SK-N-MC (cell line): ENCODE data around the gene RNF133.

Source experiments
- DNase-seq: peaks from one replicate; pipeline ENCODE4 v3.0.0-alpha.2; 2011; ENCODE audit warnings: low read depth, low spot score
- H3K27ac ChIP-seq: fragments of 200-600 bp; sonication (generic); 2 replicates; pipeline ENCODE4 v1.5.1; 2016; ENCODE audit warnings: mixed run types
- H3K36me3 ChIP-seq: fragments of 200-600 bp; sonication (generic); 2 replicates; pipeline ENCODE4 v1.6.1; 2017; ENCODE audit warnings: antibody characterized with exemption, low read length, mixed read lengths; ENCODE audit not compliant: insufficient read depth
- H3K4me3 ChIP-seq: fragments of 200-600 bp; sonication (generic); 2 replicates; pipeline ENCODE4 v1.5.1; 2016
- H3K9ac ChIP-seq: fragments of 200-600 bp; sonication (generic); 2 replicates; pipeline ENCODE4 v1.8.0; 2017; ENCODE audit warnings: mixed run types, mixed read lengths; ENCODE audit not compliant: insufficient read length
- H3K9me3 ChIP-seq: fragments of 200-600 bp; sonication (generic); 2 replicates; pipeline ENCODE4 v1.6.1; 2017; ENCODE audit warnings: low read depth, mild to moderate bottlenecking, antibody characterized with exemption, low read length, moderate library complexity, mixed read lengths
- EZH2 ChIP-seq: fragments of 200-600 bp; sonication (generic); IDR thresholded peaks from one replicate; pipeline ENCODE4 v1.6.1; 2017; ENCODE audit warnings: antibody characterized with exemption
- FOXP2 ChIP-seq: optimal IDR thresholded peaks from 2 replicates; pipeline ENCODE3; 2011; ENCODE audit warnings: mild to moderate bottlenecking, moderate library complexity; ENCODE audit not compliant: insufficient read depth; ENCODE audit errors: extremely low read length, control extremely low read depth
- POLR2AphosphoS5 ChIP-seq: IDR thresholded peaks from 2 replicates; pipeline ENCODE4 v1.6.1; 2012; ENCODE audit warnings: mild to moderate bottlenecking, low read depth, low read length, borderline replicate concordance

RNF133 gene

GRCh38 chr7:122695816-122696215 is 3.1 kb downstream of the RNF133 start:
- DNase-seq = no peak
- no peak overlapping the region for H3K9ac ChIP-seq
- H3K9me3 ChIP-seq = no peaks in the 10 kb centered on the region; the same call in 1 of the 2 replicates
- no peak overlapping the region for H3K4me3 ChIP-seq
- TF ChIP-seq FOXP2 (no peak), EZH2 (no peak), POLR2AphosphoS5 (no peak)
- no peaks in the 10 kb centered on the region for H3K36me3 ChIP-seq
- H3K27ac ChIP-seq = no peak overlapping the region

- H3K9me3 ChIP-seq = no peaks in the 10 kb centered on the region; the same call in 1 of the 2 replicates
- TF ChIP-seq FOXP2 (no peak), POLR2AphosphoS5 (no peak), EZH2 (no peak)
These were observed 4.2 kb downstream of the RNF133 start for GRCh38 chr7:122694697-122695096.

GRCh38 chr7:122692769-122693309 is 6.1 kb downstream of the RNF133 start:
- no peak for DNase-seq
- TF ChIP-seq FOXP2 (no peak), EZH2 (no peak), POLR2AphosphoS5 (no peak)
- H3K9me3 ChIP-seq = no peaks in the 10 kb centered on the region; the same call in 1 of the 2 replicates
- no peaks in the 10 kb centered on the region for H3K36me3 ChIP-seq
- H3K9ac ChIP-seq = no peak overlapping the region
- H3K4me3 ChIP-seq = no peak overlapping the region
- no peak overlapping the region for H3K27ac ChIP-seq

More at GRCh38 chr7:122694697-122695096, 4.2 kb downstream of the RNF133 start:
- Histone ChIP-seq H3K36me3 (no peaks in the 10 kb centered on the region), H3K27ac (no peak overlapping the region), H3K9ac (no peak overlapping the region), H3K4me3 (no peak overlapping the region)
- no peak for DNase-seq

- Histone ChIP-seq H3K9me3 (no peaks in the 10 kb centered on the region; the same call in 1 of the 2 replicates), H3K27ac (no peak overlapping the region), H3K36me3 (no peaks in the 10 kb centered on the region), H3K4me3 (no peak overlapping the region), H3K9ac (no peak overlapping the region)
- DNase-seq = no peak
- TF ChIP-seq POLR2AphosphoS5 (no peak), EZH2 (no peak), FOXP2 (no peak)
These were observed 7.2 kb downstream of the RNF133 start for GRCh38 chr7:122691569-122692235.

GRCh38 chr7:122689346-122690109 is 9.4 kb downstream of the RNF133 start:
- no peak for TF ChIP-seq FOXP2
- no peak for TF ChIP-seq EZH2
- no peak for TF ChIP-seq POLR2AphosphoS5
- no peak overlapping the region for H3K9ac ChIP-seq
- no peak overlapping the region for H3K4me3 ChIP-seq
- no peak overlapping the region for H3K27ac ChIP-seq
- H3K36me3 ChIP-seq = no peaks in the 10 kb centered on the region
- DNase-seq = no peak
- H3K9me3 ChIP-seq = no peaks in the 10 kb centered on the region; the same call in 1 of the 2 replicates

- H3K27ac ChIP-seq = no peak overlapping the region
- no peak overlapping the region for H3K9ac ChIP-seq
- no peaks in the 10 kb centered on the region for H3K36me3 ChIP-seq
- DNase-seq = no peak
- H3K9me3 ChIP-seq = no peaks in the 10 kb centered on the region; the same call in 1 of the 2 replicates
- TF ChIP-seq EZH2 = no peak
- no peak for TF ChIP-seq FOXP2
- no peak for TF ChIP-seq POLR2AphosphoS5
- no peak overlapping the region for H3K4me3 ChIP-seq
These were observed 10.4 kb downstream of the RNF133 start for GRCh38 chr7:122688400-122688998.

- no peaks in the 10 kb centered on the region for H3K9me3 ChIP-seq
- H3K27ac ChIP-seq = no peak overlapping the region
- H3K36me3 ChIP-seq = no peaks in the 10 kb centered on the region
- no peak for DNase-seq
- H3K4me3 ChIP-seq = no peak overlapping the region
- TF ChIP-seq POLR2AphosphoS5 = no peak
- TF ChIP-seq FOXP2 = no peak
- TF ChIP-seq EZH2 = no peak
- no peak overlapping the region for H3K9ac ChIP-seq
These were observed 12.5 kb downstream of the RNF133 start for GRCh38 chr7:122686360-122686878.

GRCh38 chr7:122684504-122684903 is 14.4 kb downstream of the RNF133 start:
- TF ChIP-seq FOXP2 (no peak), EZH2 (no peak), POLR2AphosphoS5 (no peak)
- no peak for DNase-seq
- H3K27ac ChIP-seq = no peak overlapping the region
- H3K9ac ChIP-seq = no peak overlapping the region
- no peaks in the 10 kb centered on the region for H3K9me3 ChIP-seq
- no peaks in the 10 kb centered on the region for H3K36me3 ChIP-seq
- no peak overlapping the region for H3K4me3 ChIP-seq
